Measurements from ENCODE around the gene HSBP1L1.

DNA sequence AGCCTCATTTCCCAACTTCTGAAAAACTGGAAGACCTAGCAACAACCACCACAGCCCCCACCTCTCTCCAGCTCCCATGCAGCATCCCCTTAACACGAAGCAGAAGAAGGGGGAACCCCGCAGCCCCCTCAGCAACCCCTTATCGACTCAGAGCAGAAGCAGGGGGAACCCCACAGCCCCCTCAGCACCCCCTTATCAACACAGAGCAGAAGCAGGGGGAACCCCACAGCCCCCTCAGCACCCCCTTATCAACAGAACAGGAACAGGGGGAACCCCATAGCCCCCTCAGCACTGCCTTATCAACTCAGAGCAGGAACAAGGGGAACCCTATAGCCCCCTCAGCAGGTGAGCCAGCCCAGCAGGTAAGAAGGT is 19.7 kb upstream of the HSBP1L1 start:
- TF ChIP-seq, protein P1, sequence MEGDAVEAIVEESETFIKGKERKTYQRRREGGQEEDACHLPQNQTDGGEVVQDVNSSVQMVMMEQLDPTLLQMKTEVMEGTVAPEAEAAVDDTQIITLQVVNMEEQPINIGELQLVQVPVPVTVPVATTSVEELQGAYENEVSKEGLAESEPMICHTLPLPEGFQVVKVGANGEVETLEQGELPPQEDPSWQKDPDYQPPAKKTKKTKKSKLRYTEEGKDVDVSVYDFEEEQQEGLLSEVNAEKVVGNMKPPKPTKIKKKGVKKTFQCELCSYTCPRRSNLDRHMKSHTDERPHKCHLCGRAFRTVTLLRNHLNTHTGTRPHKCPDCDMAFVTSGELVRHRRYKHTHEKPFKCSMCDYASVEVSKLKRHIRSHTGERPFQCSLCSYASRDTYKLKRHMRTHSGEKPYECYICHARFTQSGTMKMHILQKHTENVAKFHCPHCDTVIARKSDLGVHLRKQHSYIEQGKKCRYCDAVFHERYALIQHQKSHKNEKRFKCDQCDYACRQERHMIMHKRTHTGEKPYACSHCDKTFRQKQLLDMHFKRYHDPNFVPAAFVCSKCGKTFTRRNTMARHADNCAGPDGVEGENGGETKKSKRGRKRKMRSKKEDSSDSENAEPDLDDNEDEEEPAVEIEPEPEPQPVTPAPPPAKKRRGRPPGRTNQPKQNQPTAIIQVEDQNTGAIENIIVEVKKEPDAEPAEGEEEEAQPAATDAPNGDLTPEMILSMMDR (IDR thresholded peaks at IDR 0.05): no peak
- no peak for TF ChIP-seq POLR2A (IDR thresholded peaks at IDR 0.05)
